Measurements from ENCODE around the gene POLR2B.

Gene POLR2B

DNA sequence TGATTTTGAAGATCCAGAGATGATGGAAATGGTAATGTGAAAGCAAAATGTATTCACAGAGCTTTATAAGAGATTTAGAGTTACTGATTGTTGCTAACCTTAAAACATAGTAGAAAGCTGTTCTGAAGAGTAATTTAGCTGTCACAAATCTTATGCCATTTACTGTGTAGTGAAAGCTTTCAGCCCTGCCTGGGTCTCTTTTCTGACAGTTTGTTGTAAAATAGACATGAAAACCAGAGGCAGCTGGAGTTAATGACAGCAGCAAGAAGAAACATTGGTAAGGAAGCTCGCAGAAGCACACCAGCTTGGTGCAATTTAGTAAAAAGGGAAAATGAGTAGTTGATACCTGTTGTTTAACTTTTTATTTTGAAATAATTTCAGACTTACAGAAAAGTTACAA, 21.1 kb downstream of the POLR2B start:
- Histone ChIP-seq H3K27me3 (ENCODE audit: insufficient read depth, low read length) (no peaks in the 10 kb centered on the region), H2AFZ (ENCODE audit: low read depth, low read length) (no peak overlapping the region), H3K4me3 (ENCODE audit: low read length) (no peak overlapping the region), H3K4me1 (ENCODE audit: insufficient read depth, low read length) (no peaks in the 10 kb centered on the region), H3K36me3 (ENCODE audit: insufficient read depth, low read length) (peaks cover 80% of the 10 kb centered on the region), H3K9me3 (ENCODE audit: low read length) (no peaks in the 10 kb centered on the region)

- H2AFZ ChIP-seq (ENCODE audit: low read depth, low read length) = no peak overlapping the region
- no peak overlapping the region for H3K4me3 ChIP-seq (ENCODE audit: low read length)
- no peaks in the 10 kb centered on the region for H3K9me3 ChIP-seq (ENCODE audit: low read length)
- H3K36me3 ChIP-seq (ENCODE audit: insufficient read depth, low read length) = peaks cover 80% of the 10 kb centered on the region
- no peaks in the 10 kb centered on the region for H3K4me1 ChIP-seq (ENCODE audit: insufficient read depth, low read length)
- H3K27me3 ChIP-seq (ENCODE audit: insufficient read depth, low read length) = no peaks in the 10 kb centered on the region
Observed at GRCh38 chr4:57013543-57014120, 34.9 kb downstream of the POLR2B start.

DNA sequence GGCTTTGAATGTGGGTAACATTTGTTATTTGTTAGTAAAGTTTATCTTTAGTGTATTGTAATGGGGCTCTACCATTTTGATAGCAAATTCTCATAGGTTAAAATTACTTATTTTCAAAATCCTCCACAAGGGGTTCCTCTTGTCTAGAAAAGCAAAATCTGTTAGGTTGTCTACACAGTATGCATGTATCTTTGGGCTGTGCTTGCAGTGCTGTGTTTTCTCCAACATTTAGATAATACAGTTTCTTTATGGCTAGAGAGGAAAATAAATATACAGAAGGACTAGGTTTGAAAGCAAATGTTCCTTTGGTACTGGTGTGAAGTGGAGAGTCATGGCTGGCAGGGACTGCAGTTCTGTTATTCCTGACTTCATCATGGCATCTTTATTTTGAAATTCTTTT, 40.3 kb downstream of the POLR2B start:
- H3K27me3 ChIP-seq (ENCODE audit: insufficient read depth, low read length) = no peaks in the 10 kb centered on the region
- no peaks in the 10 kb centered on the region for H3K9me3 ChIP-seq (ENCODE audit: low read length)
- no peak overlapping the region for H2AFZ ChIP-seq (ENCODE audit: low read depth, low read length)
- peaks cover 88% of the 10 kb centered on the region for H3K36me3 ChIP-seq (ENCODE audit: insufficient read depth, low read length)
- no peaks in the 10 kb centered on the region for H3K4me1 ChIP-seq (ENCODE audit: insufficient read depth, low read length)
- H3K4me3 ChIP-seq (ENCODE audit: low read length) = no peak overlapping the region

DNA sequence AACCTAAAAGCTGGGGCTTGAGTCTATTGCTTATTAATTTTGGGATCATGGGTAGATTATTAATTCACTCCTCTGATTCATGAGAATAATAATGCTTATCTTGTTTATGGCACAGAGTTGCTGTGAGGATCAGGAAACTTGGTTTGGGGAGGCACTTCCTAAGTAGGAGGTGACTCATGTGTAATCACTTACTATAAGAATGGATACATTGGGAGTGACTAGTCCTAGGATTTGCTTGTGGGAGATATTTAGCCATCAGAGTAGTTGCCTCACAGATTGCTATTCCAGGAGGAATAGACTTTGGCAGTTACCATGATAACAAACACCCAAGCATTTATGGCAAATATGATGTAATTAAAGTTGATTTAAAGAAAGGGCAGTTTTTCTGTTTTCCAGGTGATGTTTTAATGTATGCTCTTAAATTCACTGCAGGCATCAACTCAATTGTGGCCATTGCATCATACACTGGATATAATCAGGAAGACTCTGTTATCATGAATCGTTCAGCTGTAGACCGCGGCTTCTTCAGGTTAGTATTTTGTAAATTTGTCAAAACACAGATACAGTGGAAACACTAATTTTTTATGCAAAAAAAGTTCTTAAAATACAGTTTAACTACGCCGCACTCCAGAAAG, 41.9 kb downstream of the POLR2B start:
- Histone ChIP-seq H2AFZ (ENCODE audit: low read depth, low read length) (no peak overlapping the region), H3K9me3 (ENCODE audit: low read length) (no peaks in the 10 kb centered on the region), H3K4me1 (ENCODE audit: insufficient read depth, low read length) (no peaks in the 10 kb centered on the region), H3K36me3 (ENCODE audit: insufficient read depth, low read length) (peaks cover 94% of the 10 kb centered on the region), H3K4me3 (ENCODE audit: low read length) (no peak overlapping the region), H3K27me3 (ENCODE audit: insufficient read depth, low read length) (no peaks in the 10 kb centered on the region)

- Histone ChIP-seq H3K27me3 (ENCODE audit: insufficient read depth, low read length) (no peaks in the 10 kb centered on the region), H3K36me3 (ENCODE audit: insufficient read depth, low read length) (peaks cover 92% of the 10 kb centered on the region)
Observed at GRCh38 chr4:57023104-57023503, 44.4 kb downstream of the POLR2B start.

GRCh38 chr4:57034520-57034919, 55.8 kb downstream of the POLR2B start:
- H3K9me3 ChIP-seq (ENCODE audit: low read length) = no peaks in the 10 kb centered on the region
- no peak overlapping the region for H3K4me3 ChIP-seq (ENCODE audit: low read length)
- peaks cover 32% of the 10 kb centered on the region for H3K36me3 ChIP-seq (ENCODE audit: insufficient read depth, low read length)
- H2AFZ ChIP-seq (ENCODE audit: low read depth, low read length) = no peak overlapping the region
- no peaks in the 10 kb centered on the region for H3K4me1 ChIP-seq (ENCODE audit: insufficient read depth, low read length)
- no peaks in the 10 kb centered on the region for H3K27me3 ChIP-seq (ENCODE audit: insufficient read depth, low read length)

More at GRCh38 chr4:57023104-57023503, 44.4 kb downstream of the POLR2B start:
- no peaks in the 10 kb centered on the region for H3K4me1 ChIP-seq (ENCODE audit: insufficient read depth, low read length)
- no peaks in the 10 kb centered on the region for H3K9me3 ChIP-seq (ENCODE audit: low read length)
- no peak overlapping the region for H2AFZ ChIP-seq (ENCODE audit: low read depth, low read length)
- no peak overlapping the region for H3K4me3 ChIP-seq (ENCODE audit: low read length)

- Histone ChIP-seq H3K4me1 (ENCODE audit: insufficient read depth, low read length) (no peaks in the 10 kb centered on the region), H2AFZ (ENCODE audit: low read depth, low read length) (no peak overlapping the region), H3K9me3 (ENCODE audit: low read length) (no peaks in the 10 kb centered on the region), H3K36me3 (ENCODE audit: insufficient read depth, low read length) (no peaks in the 10 kb centered on the region), H3K4me3 (ENCODE audit: low read length) (no peak overlapping the region), H3K27me3 (ENCODE audit: insufficient read depth, low read length) (no peaks in the 10 kb centered on the region)
Observed at GRCh38 chr4:57037982-57038604, 59.4 kb downstream of the POLR2B start.

GRCh38 chr4:57039345-57039744, 60.6 kb downstream of the POLR2B start:
- no peak overlapping the region for H2AFZ ChIP-seq (ENCODE audit: low read depth, low read length)
- H3K36me3 ChIP-seq (ENCODE audit: insufficient read depth, low read length) = no peaks in the 10 kb centered on the region
- H3K4me3 ChIP-seq (ENCODE audit: low read length) = no peak overlapping the region
- no peaks in the 10 kb centered on the region for H3K9me3 ChIP-seq (ENCODE audit: low read length)
- no peaks in the 10 kb centered on the region for H3K4me1 ChIP-seq (ENCODE audit: insufficient read depth, low read length)
- no peaks in the 10 kb centered on the region for H3K27me3 ChIP-seq (ENCODE audit: insufficient read depth, low read length)

- Histone ChIP-seq H3K36me3 (ENCODE audit: insufficient read depth, low read length) (no peaks in the 10 kb centered on the region), H2AFZ (ENCODE audit: low read depth, low read length) (no peak overlapping the region), H3K27me3 (ENCODE audit: insufficient read depth, low read length) (no peaks in the 10 kb centered on the region), H3K9me3 (ENCODE audit: low read length) (no peaks in the 10 kb centered on the region), H3K4me1 (ENCODE audit: insufficient read depth, low read length) (no peaks in the 10 kb centered on the region), H3K4me3 (ENCODE audit: low read length) (no peak overlapping the region)
Observed at GRCh38 chr4:57040510-57040909, 61.8 kb downstream of the POLR2B start.

GRCh38 chr4:57041020-57041419, 62.3 kb downstream of the POLR2B start:
- H3K4me1 ChIP-seq (ENCODE audit: insufficient read depth, low read length) = no peaks in the 10 kb centered on the region
- H3K4me3 ChIP-seq (ENCODE audit: low read length) = no peak overlapping the region
- no peaks in the 10 kb centered on the region for H3K9me3 ChIP-seq (ENCODE audit: low read length)
- H3K27me3 ChIP-seq (ENCODE audit: insufficient read depth, low read length) = no peaks in the 10 kb centered on the region
- H2AFZ ChIP-seq (ENCODE audit: low read depth, low read length) = no peak overlapping the region
- no peaks in the 10 kb centered on the region for H3K36me3 ChIP-seq (ENCODE audit: insufficient read depth, low read length)

- H2AFZ ChIP-seq (ENCODE audit: low read depth, low read length) = no peak overlapping the region
- H3K27me3 ChIP-seq (ENCODE audit: insufficient read depth, low read length) = no peaks in the 10 kb centered on the region
- no peaks in the 10 kb centered on the region for H3K36me3 ChIP-seq (ENCODE audit: insufficient read depth, low read length)
- H3K4me1 ChIP-seq (ENCODE audit: insufficient read depth, low read length) = no peaks in the 10 kb centered on the region
- no peak overlapping the region for H3K4me3 ChIP-seq (ENCODE audit: low read length)
- no peaks in the 10 kb centered on the region for H3K9me3 ChIP-seq (ENCODE audit: low read length)
Observed at GRCh38 chr4:57042711-57043169, 64.0 kb downstream of the POLR2B start.

DNA sequence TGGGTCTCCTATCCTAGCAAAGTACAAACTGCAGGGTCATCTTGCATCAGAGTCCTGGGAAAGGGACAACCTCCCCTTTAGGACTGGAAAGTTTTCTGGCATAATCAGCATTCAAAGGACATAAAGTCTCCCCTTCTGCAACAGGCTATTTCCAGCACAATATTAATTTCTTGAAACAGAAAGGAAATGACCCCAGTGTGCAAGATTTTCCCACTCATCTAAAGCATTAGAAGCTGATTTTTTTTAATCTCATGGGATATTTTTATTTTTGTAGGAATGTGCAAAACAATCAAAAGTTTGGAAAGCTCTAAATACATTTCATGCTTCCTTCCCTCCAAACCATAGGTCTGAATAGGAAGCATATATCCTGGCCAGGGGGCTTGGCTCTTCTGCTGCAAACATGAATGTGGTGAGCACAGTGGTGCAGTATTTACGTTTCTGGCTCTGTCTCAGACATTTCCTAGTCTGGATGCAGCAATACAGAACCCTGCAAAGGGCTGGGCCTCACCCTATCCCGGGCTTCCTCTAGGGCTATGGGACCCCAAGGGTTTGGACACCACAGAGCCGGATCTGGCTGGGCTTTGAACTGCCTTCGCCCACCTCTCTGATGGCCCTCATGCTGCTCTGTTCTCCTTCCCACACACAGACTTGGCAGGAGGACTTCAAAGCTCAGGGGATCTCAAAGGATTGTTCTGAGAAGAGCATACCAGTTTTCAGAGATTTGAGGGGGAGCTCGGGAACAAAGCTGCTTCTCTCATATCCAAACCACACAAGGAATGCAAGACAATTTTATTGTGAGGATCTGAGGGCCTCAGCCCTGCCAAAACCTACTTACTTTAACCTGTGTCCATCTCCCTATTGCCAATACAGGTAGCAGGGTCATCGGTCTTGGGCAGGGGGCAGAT, 64.9 kb downstream of the POLR2B start:
- no peaks in the 10 kb centered on the region for H3K4me1 ChIP-seq (ENCODE audit: insufficient read depth, low read length)
- H3K27me3 ChIP-seq (ENCODE audit: insufficient read depth, low read length) = no peaks in the 10 kb centered on the region
- no peak overlapping the region for H2AFZ ChIP-seq (ENCODE audit: low read depth, low read length)
- H3K36me3 ChIP-seq (ENCODE audit: insufficient read depth, low read length) = no peaks in the 10 kb centered on the region
- no peak overlapping the region for H3K4me3 ChIP-seq (ENCODE audit: low read length)
- no peaks in the 10 kb centered on the region for H3K9me3 ChIP-seq (ENCODE audit: low read length)

DNA sequence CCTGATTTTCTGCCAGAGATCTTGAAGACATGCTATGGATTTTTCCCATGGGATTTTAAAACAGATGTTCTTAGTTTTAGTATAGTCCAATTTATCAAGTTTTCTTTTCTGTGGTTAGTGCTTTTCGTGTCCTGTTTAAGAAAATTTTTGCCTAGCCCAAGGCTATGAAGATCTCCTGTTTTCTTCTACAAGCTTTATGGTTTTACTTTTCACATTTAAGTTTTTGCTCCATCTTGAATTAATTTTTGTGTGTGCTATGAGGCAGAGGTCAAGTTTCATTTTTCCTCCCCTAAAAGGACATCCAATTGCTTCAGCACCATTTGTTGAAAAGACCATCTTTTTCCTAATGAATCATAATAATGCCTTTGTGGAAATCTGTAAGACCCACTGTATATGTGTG, 65.6 kb downstream of the POLR2B start:
- Histone ChIP-seq H3K27me3 (ENCODE audit: insufficient read depth, low read length) (no peaks in the 10 kb centered on the region), H3K4me1 (ENCODE audit: insufficient read depth, low read length) (no peaks in the 10 kb centered on the region), H3K9me3 (ENCODE audit: low read length) (no peaks in the 10 kb centered on the region), H3K4me3 (ENCODE audit: low read length) (no peak overlapping the region), H2AFZ (ENCODE audit: low read depth, low read length) (no peak overlapping the region), H3K36me3 (ENCODE audit: insufficient read depth, low read length) (no peaks in the 10 kb centered on the region)

Measured in neuron (in vitro differentiated cells).